ENCODE results near the gene CAPN2.
"Not testable (repeated sequence)": the region's sequence is repeated elsewhere in the genome, so short reads cannot be mapped to it uniquely, and the experiment has no call there.

GRCh38 chr1:223817265-223817664 is 104.9 kb downstream of the CAPN2 start:
- TF ChIP-seq, protein P1, sequence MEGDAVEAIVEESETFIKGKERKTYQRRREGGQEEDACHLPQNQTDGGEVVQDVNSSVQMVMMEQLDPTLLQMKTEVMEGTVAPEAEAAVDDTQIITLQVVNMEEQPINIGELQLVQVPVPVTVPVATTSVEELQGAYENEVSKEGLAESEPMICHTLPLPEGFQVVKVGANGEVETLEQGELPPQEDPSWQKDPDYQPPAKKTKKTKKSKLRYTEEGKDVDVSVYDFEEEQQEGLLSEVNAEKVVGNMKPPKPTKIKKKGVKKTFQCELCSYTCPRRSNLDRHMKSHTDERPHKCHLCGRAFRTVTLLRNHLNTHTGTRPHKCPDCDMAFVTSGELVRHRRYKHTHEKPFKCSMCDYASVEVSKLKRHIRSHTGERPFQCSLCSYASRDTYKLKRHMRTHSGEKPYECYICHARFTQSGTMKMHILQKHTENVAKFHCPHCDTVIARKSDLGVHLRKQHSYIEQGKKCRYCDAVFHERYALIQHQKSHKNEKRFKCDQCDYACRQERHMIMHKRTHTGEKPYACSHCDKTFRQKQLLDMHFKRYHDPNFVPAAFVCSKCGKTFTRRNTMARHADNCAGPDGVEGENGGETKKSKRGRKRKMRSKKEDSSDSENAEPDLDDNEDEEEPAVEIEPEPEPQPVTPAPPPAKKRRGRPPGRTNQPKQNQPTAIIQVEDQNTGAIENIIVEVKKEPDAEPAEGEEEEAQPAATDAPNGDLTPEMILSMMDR (IDR thresholded peaks at IDR 0.05) = not testable (repeated sequence)
- TF ChIP-seq POLR2A (IDR thresholded peaks at IDR 0.05) = not testable (repeated sequence)

Measured in Peyer's patch (tissue), 4 donors.